WTC11 (cell line): ENCODE results near the gene PRKN. TPM values are rescaled to one million over a fixed set of nuclear protein-coding genes. Genes with fewer than 3 reads are reported as not detected.

Experiments used
- ATAC-seq: fragments of 200-7000 bp; cut with Tn5 transposase; 2 replicates; pipeline ENCODE4 v1.10.0; 2021; ENCODE audit warnings: mild to moderate bottlenecking, moderate library complexity
- CTCF ChIA-PET: fragments of 300-600 bp; sonication (Branson Sonifier 250); formaldehyde crosslinking; loops from one replicate; lab custom pipeline; 2021; ENCODE audit warnings: antibody characterized with exemption; lab: Charles Lee
- POLR2A ChIA-PET: fragments of 350-600 bp; sonication (Branson Sonifier 250); formaldehyde crosslinking; loops from one replicate; lab custom pipeline; 2021; ENCODE audit warnings: antibody characterized with exemption; lab: Charles Lee
- DNase-seq: peaks from one replicate; pipeline ENCODE4 v3.0.0; 2021; ENCODE audit warnings: low spot score
- H3K27ac Mint-ChIP-seq: 2 replicates; pipeline ENCODE4 v1.8.0; 2021; ENCODE audit warnings: mixed read lengths
- H3K27me3 Mint-ChIP-seq: 2 replicates; pipeline ENCODE4 v1.8.0; 2021; ENCODE audit warnings: low read depth, mild to moderate bottlenecking, moderate library complexity, mixed read lengths
- H3K36me3 Mint-ChIP-seq: 2 replicates; pipeline ENCODE4 v1.8.0; 2021; ENCODE audit warnings: mixed read lengths
- H3K4me1 Mint-ChIP-seq: 2 replicates; pipeline ENCODE4 v1.8.0; 2022; ENCODE audit warnings: mixed read lengths
- H3K4me3 Mint-ChIP-seq: 2 replicates; pipeline ENCODE4 v1.8.0; 2021; ENCODE audit warnings: mild to moderate bottlenecking, moderate library complexity, mixed read lengths
- H3K9me3 Mint-ChIP-seq: 2 replicates; pipeline ENCODE4 v1.8.0; 2021; ENCODE audit warnings: mixed read lengths
- AFF4 ChIP-seq: sonication (generic); formaldehyde crosslinking; IDR thresholded peaks from 2 replicates; pipeline ENCODE4 v1.8.1; 2023; ENCODE audit warnings: mild to moderate bottlenecking, missing genetic modification reagents, borderline replicate concordance
- ARID4B ChIP-seq: sonication (generic); formaldehyde crosslinking; IDR thresholded peaks from 2 replicates; pipeline ENCODE4 v1.8.0; 2023; ENCODE audit warnings: missing genetic modification reagents, mild to moderate bottlenecking, borderline replicate concordance
- ATF3 ChIP-seq: sonication (generic); formaldehyde crosslinking; conservative IDR thresholded peaks from 2 replicates; pipeline ENCODE4 v1.8.1; 2022; ENCODE audit warnings: mild to moderate bottlenecking, missing genetic modification reagents
- CREM ChIP-seq: sonication (generic); formaldehyde crosslinking; IDR thresholded peaks from 2 replicates; pipeline ENCODE4 v1.8.1; 2022; ENCODE audit warnings: mild to moderate bottlenecking, missing genetic modification reagents, moderate library complexity
- CTCF ChIP-seq: fragments of 200-600 bp; IDR thresholded peaks from 2 replicates; pipeline ENCODE4 v1.8.0; 2022; ENCODE audit warnings: antibody characterized with exemption
- EMX1 ChIP-seq: fragments of 250-450 bp; sonication (Bioruptor Pico); IDR thresholded peaks from 2 replicates; pipeline ENCODE4 v1.8.0; 2021; ENCODE audit warnings: mild to moderate bottlenecking
- GRHL2 ChIP-seq: fragments of 250-450 bp; sonication (Bioruptor Pico); IDR thresholded peaks from 2 replicates; pipeline ENCODE4 v1.8.0; 2022; ENCODE audit warnings: mild to moderate bottlenecking, moderate library complexity; ENCODE audit not compliant: insufficient replicate concordance, severe bottlenecking
- GTF2I ChIP-seq: fragments of 250-450 bp; sonication (Bioruptor Pico); conservative IDR thresholded peaks from 2 replicates; pipeline ENCODE4 v1.4.0; 2021; ENCODE audit warnings: mild to moderate bottlenecking
- STAT6 ChIP-seq: sonication (generic); formaldehyde crosslinking; conservative IDR thresholded peaks from 2 replicates; pipeline ENCODE4 v1.8.1; 2023; ENCODE audit warnings: mild to moderate bottlenecking, low read depth, missing genetic modification reagents, moderate library complexity
- ZNF121 ChIP-seq: sonication (generic); formaldehyde crosslinking; IDR thresholded peaks from 2 replicates; pipeline ENCODE4 v1.8.0; 2023; ENCODE audit warnings: missing genetic modification reagents
- ZNF671 ChIP-seq: fragments of 250-450 bp; sonication (Bioruptor Pico); IDR thresholded peaks from 2 replicates; pipeline ENCODE4 v1.8.0; 2021; ENCODE audit warnings: mild to moderate bottlenecking
- total RNA-seq: library from RNA; stranded (reverse); gene quantifications from 3 replicates; pipeline ENCODE4 v1.2.3, GENCODE V29; 2021

PRKN gene
- total RNA-seq, 1 experiment from 2014 or later, result 0.59 TPM

- no peak for TF ChIP-seq CREM (CRISPR knock-in tag)
- TF ChIP-seq GTF2I (CRISPR knock-in tag), result no peak
- TF ChIP-seq ATF3, result no peak
- no peak for TF ChIP-seq EMX1 (CRISPR knock-in tag)
- no peak for TF ChIP-seq STAT6 (CRISPR knock-in tag)
Observed at GRCh38 chr6:162377735-162378134, 349.8 kb downstream of the PRKN start (continued).

GRCh38 chr6:162373868-162374267 is 353.7 kb downstream of the PRKN start:
- no peaks in the 10 kb centered on the region; the same call in 1 of the 2 replicates for H3K27me3 Mint-ChIP-seq
- H3K4me3 Mint-ChIP-seq, result no peak overlapping the region
- no peak for ATAC-seq
- peaks cover 4% of the 10 kb centered on the region; the same call in 1 of the 2 replicates for H3K4me1 Mint-ChIP-seq
- no peak for TF ChIP-seq ZNF121 (CRISPR knock-in tag)
- H3K9me3 Mint-ChIP-seq, result no peaks in the 10 kb centered on the region
- no peak overlapping the region for H3K27ac Mint-ChIP-seq
- POLR2A ChIA-PET, result no interaction called here
- CTCF ChIA-PET, result no interaction called here
- DNase-seq, result no peak
- H3K36me3 Mint-ChIP-seq, result no peaks in the 10 kb centered on the region

- no peaks in the 10 kb centered on the region for H3K9me3 Mint-ChIP-seq
- no peak for TF ChIP-seq GRHL2 (CRISPR knock-in tag)
- TF ChIP-seq, all 79 proteins: peak for 0
- Mint-ChIP-seq H3K36me3 (no peaks in the 10 kb centered on the region), H3K4me1 (peaks cover 4% of the 10 kb centered on the region; the same call in 1 of the 2 replicates), H3K27ac (no peak overlapping the region), H3K27me3 (no peaks in the 10 kb centered on the region; the same call in 1 of the 2 replicates), H3K4me3 (no peak overlapping the region)
- DNase-seq (no peak), ATAC-seq (no peak)
- POLR2A ChIA-PET, result no interaction called here
- CTCF ChIA-PET, result no interaction called here
Observed at GRCh38 chr6:162373192-162373591, 354.4 kb downstream of the PRKN start.

- peaks cover 4% of the 10 kb centered on the region; the same call in 1 of the 2 replicates for H3K4me1 Mint-ChIP-seq
- H3K27me3 Mint-ChIP-seq, result no peaks in the 10 kb centered on the region
- POLR2A ChIA-PET, result no interaction called here
- CTCF ChIA-PET, result no interaction called here
- H3K9me3 Mint-ChIP-seq, result no peaks in the 10 kb centered on the region
- no peak overlapping the region for H3K27ac Mint-ChIP-seq
- ATAC-seq (no peak), DNase-seq (no peak)
- H3K4me3 Mint-ChIP-seq, result no peak overlapping the region
- no peak for TF ChIP-seq ARID4B (CRISPR knock-in tag)
- no peak for TF ChIP-seq ZNF671
- TF ChIP-seq CTCF, result no peak
- TF ChIP-seq AFF4 (CRISPR knock-in tag), result no peak
- TF ChIP-seq GRHL2 (CRISPR knock-in tag), result no peak
- no peak for TF ChIP-seq ATF3
- no peaks in the 10 kb centered on the region for H3K36me3 Mint-ChIP-seq
Observed at GRCh38 chr6:162372106-162372505, 355.5 kb downstream of the PRKN start.
